Large intestine (tissue), 1 donor: ENCODE data around the gene GDPD4. TPM values are rescaled to one million over a fixed set of nuclear protein-coding genes. Genes with fewer than 3 reads are reported as not detected.

ENCODE experiments used
- polyA plus RNA-seq: library from polyadenylated mRNA; unstranded; fragments of 120-200 nt; gene quantifications from one replicate; pipeline ENCODE4 v1.2.1, GENCODE V29; 2013

Gene GDPD4
- polyA plus RNA-seq, 1 donor: 5.1 TPM

Other genes with a start within 250 kb of the GDPD4 start
- gene CAPN5, start 234.7 kb downstream of the GDPD4 start, polyA plus RNA-seq: 40.2 TPM
- gene OMP, start 198.8 kb downstream of the GDPD4 start, polyA plus RNA-seq: 1.1 TPM
- 68.4 TPM for gene MYO7A, start 173.4 kb downstream of the GDPD4 start, polyA plus RNA-seq
- 81.0 TPM for gene PAK1, start 172.4 kb upstream of the GDPD4 start, polyA plus RNA-seq